DND-41 (cell line): Measurements from ENCODE around the gene KHDRBS2.

Experiments used
- ATAC-seq: fragments of 200-7000 bp; cut with Tn5 transposase; 3 replicates; pipeline ENCODE4 v1.9.1; 2021; ENCODE audit warnings: low read depth; ENCODE audit not compliant: insufficient read depth
- DNase-seq: peaks from one replicate; pipeline ENCODE4 v3.0.0-alpha.2; 2020
- H2AFZ ChIP-seq: 2 replicates; pipeline ENCODE4 v1.6.0; 2012; ENCODE audit warnings: low read depth, low read length
- H3K27ac ChIP-seq: 2 replicates; pipeline ENCODE4 v1.5.1; 2012; ENCODE audit warnings: low read length, inconsistent platforms
- H3K27me3 ChIP-seq: fragments of 200-600 bp; sonication (generic); 2 replicates; pipeline ENCODE4 v1.6.0; 2012; ENCODE audit warnings: low read length, mild to moderate bottlenecking, inconsistent platforms; ENCODE audit not compliant: insufficient read depth, poor library complexity
- H3K36me3 ChIP-seq: 2 replicates; pipeline ENCODE4 v1.5.1; 2012; ENCODE audit warnings: low read length, inconsistent platforms; ENCODE audit not compliant: insufficient read depth
- H3K4me1 ChIP-seq: 2 replicates; pipeline ENCODE4 v1.5.1; 2012; ENCODE audit warnings: mild to moderate bottlenecking, low read length; ENCODE audit not compliant: insufficient read depth
- H3K4me2 ChIP-seq: 2 replicates; pipeline ENCODE4 v1.6.0; 2012; ENCODE audit warnings: mild to moderate bottlenecking, moderate library complexity, low read length, inconsistent platforms; ENCODE audit not compliant: insufficient read depth
- H3K4me3 ChIP-seq, 2 experiments: fragments of 200-600 bp in 1 of 2; shearing (Covaris generic) in 1 of 2; 2 replicates each; pipeline ENCODE4 v1.5.1; 2012 to 2016; ENCODE audit warnings: inconsistent platforms in 2 of 2, low read length in 2 of 2, mild to moderate bottlenecking in 2 of 2, low read depth in 1 of 2, moderate library complexity in 1 of 2
- H3K79me2 ChIP-seq: 2 replicates; pipeline ENCODE4 v1.6.0; 2012; ENCODE audit warnings: low read length, inconsistent platforms; ENCODE audit not compliant: insufficient read depth
- H3K9ac ChIP-seq: 2 replicates; pipeline ENCODE4 v1.6.0; 2012; ENCODE audit warnings: low read depth, mild to moderate bottlenecking, inconsistent platforms, low read length, moderate library complexity
- H3K9me3 ChIP-seq: 2 replicates; pipeline ENCODE4 v1.5.1; 2012; ENCODE audit warnings: low read length, moderate library complexity, mild to moderate bottlenecking, inconsistent platforms; ENCODE audit not compliant: insufficient read depth, severe bottlenecking
- H4K20me1 ChIP-seq: 2 replicates; pipeline ENCODE4 v1.6.0; 2012; ENCODE audit warnings: low read length; ENCODE audit not compliant: insufficient read depth
- CTCF ChIP-seq: IDR thresholded peaks from 2 replicates; pipeline ENCODE4 v1.5.1; 2012; ENCODE audit warnings: borderline replicate concordance, low read length, moderate library complexity, mild to moderate bottlenecking; ENCODE audit not compliant: poor library complexity, severe bottlenecking; ENCODE audit errors: extremely low read depth
- EZH2 ChIP-seq: IDR thresholded peaks from 3 replicates; pipeline ENCODE4 v1.6.1; 2012; ENCODE audit warnings: borderline replicate concordance, low read depth, mild to moderate bottlenecking, moderate library complexity, low read length, inconsistent platforms; ENCODE audit not compliant: severe bottlenecking

KHDRBS2 gene

GRCh38 chr6:61682562-61682961 lies 603.5 kb downstream of the KHDRBS2 start:
- no peaks in the 10 kb centered on the region for H4K20me1 ChIP-seq
- no peak overlapping the region for H3K4me3 ChIP-seq
- no peak for DNase-seq
- no peaks in the 10 kb centered on the region for H3K4me1 ChIP-seq
- H3K79me2 ChIP-seq: no peaks in the 10 kb centered on the region
- H3K4me2 ChIP-seq: no peak overlapping the region
- no peak overlapping the region for H3K27ac ChIP-seq
- no peak overlapping the region for H3K9ac ChIP-seq
- ATAC-seq: no peak
- no peak for TF ChIP-seq EZH2
- TF ChIP-seq CTCF: no peak
- H2AFZ ChIP-seq: no peak overlapping the region
- H3K36me3 ChIP-seq: no peaks in the 10 kb centered on the region
- no peaks in the 10 kb centered on the region for H3K27me3 ChIP-seq
- H3K9me3 ChIP-seq: no peaks in the 10 kb centered on the region

GRCh38 chr6:61679625-61680024 lies 606.4 kb downstream of the KHDRBS2 start:
- Histone ChIP-seq H3K4me2 (no peak overlapping the region), H3K9ac (no peak overlapping the region), H3K79me2 (no peaks in the 10 kb centered on the region), H2AFZ (no peak overlapping the region), H3K4me3 (no peak overlapping the region), H4K20me1 (no peaks in the 10 kb centered on the region), H3K27me3 (no peaks in the 10 kb centered on the region), H3K27ac (no peak overlapping the region), H3K9me3 (no peaks in the 10 kb centered on the region), H3K4me1 (no peaks in the 10 kb centered on the region), H3K36me3 (no peaks in the 10 kb centered on the region)
- no peak for DNase-seq
- no peak for ATAC-seq
- TF ChIP-seq CTCF: no peak
- TF ChIP-seq EZH2: no peak

- H3K9me3 ChIP-seq: no peaks in the 10 kb centered on the region
- no peak for ATAC-seq
Observed at GRCh38 chr6:61675734-61676133, 610.3 kb downstream of the KHDRBS2 start.

More at GRCh38 chr6:61675734-61676133, 610.3 kb downstream of the KHDRBS2 start:
- Histone ChIP-seq H3K36me3 (no peaks in the 10 kb centered on the region), H4K20me1 (no peaks in the 10 kb centered on the region), H2AFZ (no peak overlapping the region), H3K27ac (no peak overlapping the region), H3K79me2 (no peaks in the 10 kb centered on the region), H3K4me3 (no peak overlapping the region), H3K9ac (no peak overlapping the region), H3K4me2 (no peak overlapping the region), H3K4me1 (no peaks in the 10 kb centered on the region), H3K27me3 (no peaks in the 10 kb centered on the region)
- DNase-seq: no peak
- TF ChIP-seq EZH2 (no peak), CTCF (no peak)
